LNCaP clone FGC (cell line): ENCODE data around the gene SRSF1.

Source experiments
- DNase-seq: peaks from one replicate; pipeline ENCODE4 v3.0.0-alpha.2; 2011; ENCODE audit warnings: low read depth
- H3K4me3 ChIP-seq: 2 replicates; pipeline ENCODE4 v1.5.1; 2011; ENCODE audit warnings: mild to moderate bottlenecking, low read depth, low read length, control low read depth
- CTCF ChIP-seq: IDR thresholded peaks from 2 replicates; pipeline ENCODE4 v1.5.1; 2012; ENCODE audit warnings: mild to moderate bottlenecking; ENCODE audit not compliant: control insufficient read depth, insufficient read depth; ENCODE audit errors: extremely low read depth

Gene SRSF1

GRCh38 chr17:57995076-57995956 lies 11.7 kb downstream of the SRSF1 start:
- H3K4me3 ChIP-seq, result no peak overlapping the region
- peak; percentile 75 for TF ChIP-seq CTCF
- DNase-seq, result no peak

DNA sequence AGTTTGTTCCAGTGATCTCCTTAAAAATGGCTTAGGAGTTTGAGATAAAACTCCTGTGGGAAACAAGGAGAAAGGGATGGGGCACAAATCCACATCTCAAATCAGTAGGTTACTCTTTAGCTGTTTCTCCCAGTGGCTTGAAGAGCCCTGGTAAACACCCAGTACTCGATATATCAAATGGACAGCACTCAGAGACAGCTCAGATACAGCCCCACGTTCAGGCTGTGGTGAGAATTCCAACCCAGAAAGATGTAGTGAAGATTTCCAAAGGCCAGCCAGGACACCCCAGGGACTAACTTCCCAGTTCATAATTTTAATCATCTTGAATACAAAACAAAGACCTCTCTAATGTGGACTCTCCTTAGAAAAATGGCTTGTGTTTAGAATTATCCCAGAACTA lies 12.6 kb downstream of the SRSF1 start:
- DNase-seq, result no peak
- no peak for TF ChIP-seq CTCF
- no peak overlapping the region for H3K4me3 ChIP-seq

DNA sequence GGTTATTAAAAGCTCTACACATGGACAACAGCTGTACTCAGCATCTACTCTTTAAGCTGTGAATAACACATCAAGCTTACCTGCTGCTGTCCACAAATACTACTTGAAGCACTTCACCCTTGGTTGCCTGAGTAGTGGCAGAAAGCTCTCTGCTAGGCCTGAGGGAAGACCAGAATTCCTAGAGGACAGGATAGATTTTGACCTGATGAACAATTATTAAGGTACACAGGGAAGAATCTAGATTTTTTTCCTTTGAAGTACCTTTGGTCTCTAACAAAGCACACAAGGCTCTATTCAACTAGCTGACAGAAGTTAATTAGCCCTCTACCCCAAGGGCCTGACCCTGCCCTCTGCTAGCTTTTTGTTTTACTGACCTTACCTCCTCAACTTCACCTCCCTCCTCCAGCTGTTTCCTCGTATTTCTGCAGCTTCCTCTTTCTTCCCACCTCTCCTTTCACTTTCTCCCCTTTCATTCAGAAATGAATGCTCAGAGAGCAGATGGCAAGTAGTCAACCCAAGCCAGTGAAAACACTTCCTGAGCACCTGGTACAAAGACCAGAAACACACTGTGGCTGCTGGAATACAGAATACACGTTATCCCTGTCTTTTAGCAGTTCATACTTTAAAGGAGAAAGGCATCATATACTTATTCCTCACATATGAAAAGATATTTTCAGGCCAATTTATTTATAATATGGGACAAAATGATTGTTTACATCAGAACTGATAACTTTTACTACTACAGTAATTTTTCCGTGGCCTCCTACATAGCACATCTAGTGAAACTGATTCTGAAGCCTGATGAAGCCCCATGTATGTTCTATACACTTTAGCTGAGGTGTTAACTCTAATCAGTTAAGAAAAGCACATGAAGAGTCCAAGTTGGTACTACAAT lies 13.3 kb downstream of the SRSF1 start:
- DNase-seq, result no peak
- H3K4me3 ChIP-seq, result no peak overlapping the region
- no peak for TF ChIP-seq CTCF

GRCh38 chr17:57991537-57991936 lies 15.5 kb downstream of the SRSF1 start:
- no peak for DNase-seq
- no peak overlapping the region for H3K4me3 ChIP-seq
- TF ChIP-seq CTCF, result no peak

DNA sequence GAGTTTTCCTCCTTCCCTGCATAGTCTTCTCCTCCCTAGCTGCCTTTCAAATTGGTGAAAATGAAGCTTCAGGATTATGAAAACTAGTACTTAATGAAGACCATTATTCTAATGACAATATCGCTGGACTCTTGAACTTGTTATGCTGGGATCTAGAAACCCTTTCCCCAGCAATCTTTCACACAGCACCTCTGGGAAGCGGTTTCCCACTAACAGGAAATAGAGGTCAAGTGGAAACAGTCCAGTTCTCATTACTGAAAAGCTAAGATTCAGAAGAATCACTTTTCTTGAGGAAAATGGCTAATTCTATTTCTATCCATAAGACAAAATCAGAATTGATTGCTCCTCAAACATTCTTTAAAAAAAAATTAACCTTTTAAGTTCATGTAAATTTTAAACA lies 17.0 kb downstream of the SRSF1 start:
- no peak for DNase-seq
- H3K4me3 ChIP-seq, result no peak overlapping the region
- TF ChIP-seq CTCF, result no peak

- H3K4me3 ChIP-seq, result peak overlapping the region; percentile 69
- DNase-seq, result no peak
- TF ChIP-seq CTCF, result no peak
Measured at GRCh38 chr17:57988301-57989250, 18.5 kb downstream of the SRSF1 start.
